ENCODE results near the gene RPS6KA2. TPM values are rescaled to one million over a fixed set of nuclear protein-coding genes. Genes with fewer than 3 reads are reported as not detected.

Gene RPS6KA2
- total RNA-seq, 2 experiments from 2014 or later, result 1.6 to 1.9 TPM

GRCh38 chr6:166460473-166461437, 166.3 kb downstream of the RPS6KA2 start:
- CTCF ChIA-PET, result no interaction called here
- Mint-ChIP-seq H3K4me1 (ENCODE audit: low read depth) (no peaks in the 10 kb centered on the region), H3K4me3 (no peak overlapping the region), H3K9me3 (ENCODE audit: insufficient read depth) (peaks cover 10% of the 10 kb centered on the region), H3K27me3 (ENCODE audit: low read depth) (no peaks in the 10 kb centered on the region), H3K36me3 (ENCODE audit: low read depth) (peaks cover 4% of the 10 kb centered on the region), H3K27ac (no peak overlapping the region)
- ATAC-seq (no peak), DNase-seq (no peak)
- POLR2A ChIA-PET, result no interaction called here

GRCh38 chr6:166459906-166460305, 167.1 kb downstream of the RPS6KA2 start:
- CTCF ChIA-PET, result no interaction called here
- no peak for ATAC-seq

DNA sequence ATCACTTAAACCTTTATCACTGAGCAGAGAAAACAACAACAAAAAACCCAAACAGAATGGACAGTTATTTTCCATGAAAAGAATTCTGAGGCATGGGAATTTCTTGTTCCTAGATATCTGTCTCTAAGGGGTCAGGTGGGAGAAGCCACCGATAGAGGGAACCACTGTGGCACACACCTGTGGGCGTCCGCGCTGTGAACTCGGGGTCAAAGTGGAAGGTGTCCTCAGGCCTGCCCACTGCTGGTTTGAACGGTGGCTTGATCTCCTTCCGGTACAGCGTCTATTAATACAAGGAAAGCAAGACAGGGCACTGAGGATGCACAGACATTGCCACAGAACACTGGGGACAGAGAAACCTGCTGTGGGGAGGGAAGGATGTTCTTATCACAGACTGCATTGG, 167.8 kb downstream of the RPS6KA2 start:
- H3K4me3 Mint-ChIP-seq, result no peak overlapping the region
- POLR2A ChIA-PET, result no interaction called here
- ATAC-seq, result no peak
- H3K27me3 Mint-ChIP-seq (ENCODE audit: low read depth), result no peaks in the 10 kb centered on the region
- CTCF ChIA-PET, result no interaction called here
- H3K4me1 Mint-ChIP-seq (ENCODE audit: low read depth), result no peaks in the 10 kb centered on the region
- peaks cover 10% of the 10 kb centered on the region for H3K9me3 Mint-ChIP-seq (ENCODE audit: insufficient read depth)
- peaks cover 4% of the 10 kb centered on the region for H3K36me3 Mint-ChIP-seq (ENCODE audit: low read depth)
- no peak overlapping the region for H3K27ac Mint-ChIP-seq
- no peak for DNase-seq

More at GRCh38 chr6:166459906-166460305, 167.1 kb downstream of the RPS6KA2 start:
- POLR2A ChIA-PET, result no interaction called here
- no peak overlapping the region for H3K4me3 Mint-ChIP-seq
- no peak for DNase-seq
- peaks cover 4% of the 10 kb centered on the region for H3K36me3 Mint-ChIP-seq (ENCODE audit: low read depth)
- no peak overlapping the region for H3K27ac Mint-ChIP-seq
- H3K27me3 Mint-ChIP-seq (ENCODE audit: low read depth), result no peaks in the 10 kb centered on the region
- H3K9me3 Mint-ChIP-seq (ENCODE audit: insufficient read depth), result peaks cover 10% of the 10 kb centered on the region
- H3K4me1 Mint-ChIP-seq (ENCODE audit: low read depth), result no peaks in the 10 kb centered on the region

DNA sequence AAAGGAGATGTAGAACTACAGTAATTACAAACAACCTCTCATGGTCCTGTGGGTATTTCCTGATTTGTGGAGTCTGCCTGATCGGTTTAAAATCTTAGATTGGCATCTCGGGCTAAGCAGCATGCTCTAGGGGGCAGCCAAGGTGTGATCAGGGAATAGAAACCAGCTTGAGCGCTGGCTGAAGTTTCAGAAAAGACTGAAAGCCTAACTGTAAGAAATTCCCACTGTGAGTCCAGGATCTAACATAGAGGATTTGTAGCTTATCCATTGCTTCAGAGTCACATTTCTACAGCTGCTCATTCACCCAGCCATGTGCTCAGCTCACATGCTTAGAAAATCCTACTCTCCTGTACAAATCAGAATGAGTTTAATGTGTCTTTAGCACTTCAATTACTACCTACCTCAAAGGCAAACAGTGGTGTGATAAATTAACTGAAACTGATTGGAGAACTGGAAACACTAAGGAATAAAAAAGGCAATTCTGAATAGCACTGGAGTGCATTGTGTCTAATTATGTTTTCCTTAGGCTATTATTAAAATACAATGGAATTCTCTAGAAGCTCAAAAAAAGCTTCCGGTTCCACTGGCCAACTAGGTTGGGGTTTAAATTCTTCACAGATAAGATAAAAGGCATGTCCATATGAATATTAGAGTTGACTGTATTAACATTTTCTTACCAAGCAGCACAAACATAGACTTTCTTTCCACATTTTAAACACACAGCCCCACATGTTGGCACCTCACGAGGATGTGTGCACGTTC, 170.5 kb downstream of the RPS6KA2 start:
- no peak for ATAC-seq

DNA sequence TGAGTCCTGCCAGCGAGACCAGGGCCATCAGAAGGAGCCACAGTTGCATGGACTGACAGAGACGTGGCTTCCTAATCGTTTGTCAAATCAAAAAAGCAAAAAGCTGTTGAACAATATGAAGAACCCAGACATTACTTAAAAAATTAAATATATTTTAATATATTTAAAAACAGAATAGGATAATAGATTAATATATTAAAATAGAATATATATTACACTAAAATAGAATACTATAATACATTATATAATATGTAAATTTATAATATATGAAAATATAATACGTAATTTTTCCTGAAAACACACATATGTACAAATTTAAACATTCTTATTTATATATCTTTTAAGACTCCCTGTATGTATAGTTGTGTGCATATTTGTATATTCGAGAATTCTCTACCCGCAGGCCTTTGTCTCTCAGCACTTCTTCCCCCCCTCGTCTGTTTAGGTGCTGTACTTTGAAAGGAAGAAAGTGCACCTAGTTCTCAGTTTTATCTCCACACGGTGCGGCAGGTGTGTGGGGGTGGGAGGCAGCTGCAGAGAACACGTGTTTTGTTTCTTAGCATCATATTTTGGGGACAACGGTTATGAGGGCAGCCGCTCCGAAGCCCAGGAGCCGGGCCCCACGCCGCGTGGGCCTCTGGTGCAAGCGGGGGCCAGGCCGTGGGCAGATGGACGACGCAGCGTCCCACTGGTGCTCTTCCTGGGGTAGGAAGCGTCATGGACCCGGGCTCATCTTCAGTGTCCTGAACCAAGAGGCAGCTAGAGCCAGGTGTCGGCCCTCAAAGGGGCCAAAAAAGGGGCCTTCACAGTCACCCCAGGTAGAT, 172.1 kb downstream of the RPS6KA2 start:
- no peak for ATAC-seq
- no peaks in the 10 kb centered on the region for H3K4me1 Mint-ChIP-seq (ENCODE audit: low read depth)
- CTCF ChIA-PET, result no interaction called here
- peaks cover 10% of the 10 kb centered on the region for H3K9me3 Mint-ChIP-seq (ENCODE audit: insufficient read depth)
- POLR2A ChIA-PET, result interaction anchor here (0.6 kb wide), 1 partner anchor 76 kb away, joined by 3 read pairs; no protein-coding TSS in a partner anchor
- H3K27ac Mint-ChIP-seq, result no peak overlapping the region
- no peak overlapping the region for H3K4me3 Mint-ChIP-seq
- peaks cover 4% of the 10 kb centered on the region for H3K36me3 Mint-ChIP-seq (ENCODE audit: low read depth)
- no peak for DNase-seq
- peaks cover 2% of the 10 kb centered on the region for H3K27me3 Mint-ChIP-seq (ENCODE audit: low read depth)

More for the DNA sequence above, 170.5 kb downstream of the RPS6KA2 start:
- peaks cover 4% of the 10 kb centered on the region for H3K36me3 Mint-ChIP-seq (ENCODE audit: low read depth)
- H3K9me3 Mint-ChIP-seq (ENCODE audit: insufficient read depth), result peaks cover 10% of the 10 kb centered on the region
- CTCF ChIA-PET, result interaction anchor here (1.3 kb wide), 1 partner anchor 14 kb away, joined by 3 read pairs; no protein-coding TSS in a partner anchor
- H3K27me3 Mint-ChIP-seq (ENCODE audit: low read depth), result peaks cover 2% of the 10 kb centered on the region
- no peak overlapping the region for H3K27ac Mint-ChIP-seq
- H3K4me1 Mint-ChIP-seq (ENCODE audit: low read depth), result no peaks in the 10 kb centered on the region
- no peak for DNase-seq
- no peak overlapping the region for H3K4me3 Mint-ChIP-seq
- POLR2A ChIA-PET, result no interaction called here

GRCh38 chr6:166453651-166454050, 173.4 kb downstream of the RPS6KA2 start:
- peaks cover 9% of the 10 kb centered on the region for H3K9me3 Mint-ChIP-seq (ENCODE audit: insufficient read depth)
- CTCF ChIA-PET, result no interaction called here
- no peak for ATAC-seq
- H3K27ac Mint-ChIP-seq, result no peak overlapping the region
- no peak overlapping the region for H3K4me3 Mint-ChIP-seq
- H3K27me3 Mint-ChIP-seq (ENCODE audit: low read depth), result peaks cover 2% of the 10 kb centered on the region
- peaks cover 4% of the 10 kb centered on the region for H3K36me3 Mint-ChIP-seq (ENCODE audit: low read depth)
- POLR2A ChIA-PET, result no interaction called here
- H3K4me1 Mint-ChIP-seq (ENCODE audit: low read depth), result no peaks in the 10 kb centered on the region
- no peak for DNase-seq

DNA sequence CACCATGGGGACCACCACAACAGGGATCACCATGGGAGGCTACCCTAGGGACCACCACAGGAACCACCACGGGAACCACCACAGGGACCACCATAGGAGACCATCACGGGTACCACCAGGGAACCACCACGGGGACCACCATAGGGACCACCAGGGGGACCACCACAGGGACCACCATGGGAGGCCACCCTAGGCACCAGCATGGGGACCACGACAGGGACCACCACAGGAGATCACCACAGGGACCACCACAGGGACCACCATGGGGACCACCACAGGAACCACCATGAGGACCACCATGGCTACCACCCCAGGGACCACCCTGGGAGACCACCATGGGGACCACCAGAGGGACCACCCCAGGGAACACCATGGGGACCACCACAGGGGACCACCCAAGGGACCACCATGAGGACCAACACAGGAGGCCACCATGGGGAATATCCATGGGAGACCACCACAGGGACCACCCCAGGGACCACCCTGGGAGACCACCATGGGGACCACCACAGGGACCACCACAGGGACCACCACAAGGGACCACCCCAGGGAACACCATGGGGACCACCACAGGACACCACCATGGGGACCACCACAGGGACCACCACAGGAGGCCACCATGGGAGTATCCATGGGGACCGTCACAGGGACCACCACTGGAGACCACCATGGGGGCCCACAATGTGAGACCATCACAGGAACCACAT, 176.7 kb downstream of the RPS6KA2 start:
- ChIA-PET POLR2A (no interaction called here), CTCF (no interaction called here)
- Mint-ChIP-seq H3K27ac (no peak overlapping the region), H3K4me1 (ENCODE audit: low read depth) (no peaks in the 10 kb centered on the region), H3K4me3 (no peak overlapping the region), H3K27me3 (ENCODE audit: low read depth) (peaks cover 2% of the 10 kb centered on the region), H3K9me3 (ENCODE audit: insufficient read depth) (no peaks in the 10 kb centered on the region), H3K36me3 (ENCODE audit: low read depth) (no peaks in the 10 kb centered on the region)
- DNase-seq, result no peak
- ATAC-seq, result no peak

DNA sequence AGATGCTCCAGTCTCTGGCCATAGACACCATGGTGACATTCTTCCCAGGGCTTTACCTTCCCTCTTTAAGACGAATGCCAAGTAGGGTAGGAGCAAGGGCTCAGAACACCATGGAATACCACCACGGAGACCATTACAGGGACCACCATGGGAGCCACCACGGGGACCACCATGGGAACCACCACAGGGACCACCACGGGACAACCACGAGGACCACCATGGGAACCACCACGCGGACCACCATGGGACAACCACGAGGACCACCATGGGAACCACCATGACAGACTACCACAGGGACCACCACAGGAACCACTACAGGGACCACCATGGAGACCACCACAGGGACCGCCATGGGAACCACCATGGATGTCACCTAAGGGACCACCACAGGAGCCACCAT, 177.4 kb downstream of the RPS6KA2 start:
- no peak for DNase-seq
- no peaks in the 10 kb centered on the region for H3K36me3 Mint-ChIP-seq (ENCODE audit: low read depth)
- POLR2A ChIA-PET, result no interaction called here

GRCh38 chr6:166449036-166449435, 178.0 kb downstream of the RPS6KA2 start:
- ChIA-PET POLR2A (no interaction called here), CTCF (no interaction called here)
- DNase-seq, result no peak
- no peak overlapping the region for H3K27ac Mint-ChIP-seq
- no peak for ATAC-seq
- peaks cover 2% of the 10 kb centered on the region for H3K27me3 Mint-ChIP-seq (ENCODE audit: low read depth)
- no peaks in the 10 kb centered on the region for H3K9me3 Mint-ChIP-seq (ENCODE audit: insufficient read depth)
- no peak overlapping the region for H3K4me3 Mint-ChIP-seq
- H3K4me1 Mint-ChIP-seq (ENCODE audit: low read depth), result no peaks in the 10 kb centered on the region
- no peaks in the 10 kb centered on the region for H3K36me3 Mint-ChIP-seq (ENCODE audit: low read depth)

More for the DNA sequence above, 177.4 kb downstream of the RPS6KA2 start:
- CTCF ChIA-PET, result no interaction called here
- no peak overlapping the region for H3K4me3 Mint-ChIP-seq
- H3K27me3 Mint-ChIP-seq (ENCODE audit: low read depth), result peaks cover 2% of the 10 kb centered on the region
- ATAC-seq, result no peak
- H3K9me3 Mint-ChIP-seq (ENCODE audit: insufficient read depth), result no peaks in the 10 kb centered on the region
- no peaks in the 10 kb centered on the region for H3K4me1 Mint-ChIP-seq (ENCODE audit: low read depth)
- H3K27ac Mint-ChIP-seq, result no peak overlapping the region

DNA sequence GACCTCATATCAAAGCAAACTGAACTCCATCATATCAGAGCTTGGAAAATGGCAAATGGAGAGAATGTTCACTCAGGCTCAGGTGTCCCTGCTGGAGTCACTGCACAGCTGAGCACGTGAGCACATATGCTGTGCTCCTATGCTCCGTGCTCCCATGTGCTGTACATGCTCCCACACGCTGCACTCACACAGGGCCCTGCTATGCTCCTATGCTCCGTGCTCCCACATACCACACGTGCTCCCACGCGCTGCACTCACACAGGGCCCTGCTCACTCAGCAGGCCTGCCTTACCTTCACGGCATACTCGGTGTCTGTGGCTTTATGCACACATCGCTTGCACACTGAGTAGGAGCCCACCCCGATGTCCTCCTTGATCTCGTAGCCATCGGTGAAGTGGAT, 178.6 kb downstream of the RPS6KA2 start:
- ATAC-seq (no peak), DNase-seq (no peak)
- POLR2A ChIA-PET, result no interaction called here
- Mint-ChIP-seq H3K9me3 (ENCODE audit: insufficient read depth) (no peaks in the 10 kb centered on the region), H3K27me3 (ENCODE audit: low read depth) (no peaks in the 10 kb centered on the region), H3K36me3 (ENCODE audit: low read depth) (no peaks in the 10 kb centered on the region), H3K4me3 (no peak overlapping the region), H3K27ac (no peak overlapping the region), H3K4me1 (ENCODE audit: low read depth) (no peaks in the 10 kb centered on the region)
- CTCF ChIA-PET, result interaction anchor here (0.7 to 0.8 kb wide), 2 partner anchors 10 kb away, joined by 3 read pairs; no protein-coding TSS in a partner anchor

- H3K9me3 Mint-ChIP-seq (ENCODE audit: insufficient read depth), result no peaks in the 10 kb centered on the region
- DNase-seq, result no peak
- POLR2A ChIA-PET, result no interaction called here
- no peak overlapping the region for H3K27ac Mint-ChIP-seq
- ATAC-seq, result no peak
- peaks cover 4% of the 10 kb centered on the region for H3K27me3 Mint-ChIP-seq (ENCODE audit: low read depth)
- H3K36me3 Mint-ChIP-seq (ENCODE audit: low read depth), result no peaks in the 10 kb centered on the region
- no peak overlapping the region for H3K4me3 Mint-ChIP-seq
- H3K4me1 Mint-ChIP-seq (ENCODE audit: low read depth), result no peaks in the 10 kb centered on the region
- CTCF ChIA-PET, result interaction anchor here (1.0 kb wide), 1 partner anchor 18 kb away, joined by 3 read pairs; no protein-coding TSS in a partner anchor
These were observed 180.4 kb downstream of the RPS6KA2 start for GRCh38 chr6:166446567-166447065.

Measured in activated CD8-positive, alpha-beta T cell treated with anti-CD3 and anti-CD28 coated beads, Interleukin-2, amount 10 ng/mL, durations not matched to agents 7 days and 5 days (primary cell).